Activated CD4-positive, alpha-beta T cell treated with anti-CD3 and anti-CD28 coated beads, Interleukin-2, amount 50 U/mL, for 4 hours (primary cell): ENCODE data around the gene NDUFC1.
"Not testable (repeated sequence)": the region's sequence is repeated elsewhere in the genome, so short reads cannot be mapped to it uniquely, and the experiment has no call there.

Experiments
- DNase-seq, 2 experiments: peaks; one replicate each; pipeline ENCODE4 v3.0.0-alpha.2; 2020

Gene NDUFC1

DNA sequence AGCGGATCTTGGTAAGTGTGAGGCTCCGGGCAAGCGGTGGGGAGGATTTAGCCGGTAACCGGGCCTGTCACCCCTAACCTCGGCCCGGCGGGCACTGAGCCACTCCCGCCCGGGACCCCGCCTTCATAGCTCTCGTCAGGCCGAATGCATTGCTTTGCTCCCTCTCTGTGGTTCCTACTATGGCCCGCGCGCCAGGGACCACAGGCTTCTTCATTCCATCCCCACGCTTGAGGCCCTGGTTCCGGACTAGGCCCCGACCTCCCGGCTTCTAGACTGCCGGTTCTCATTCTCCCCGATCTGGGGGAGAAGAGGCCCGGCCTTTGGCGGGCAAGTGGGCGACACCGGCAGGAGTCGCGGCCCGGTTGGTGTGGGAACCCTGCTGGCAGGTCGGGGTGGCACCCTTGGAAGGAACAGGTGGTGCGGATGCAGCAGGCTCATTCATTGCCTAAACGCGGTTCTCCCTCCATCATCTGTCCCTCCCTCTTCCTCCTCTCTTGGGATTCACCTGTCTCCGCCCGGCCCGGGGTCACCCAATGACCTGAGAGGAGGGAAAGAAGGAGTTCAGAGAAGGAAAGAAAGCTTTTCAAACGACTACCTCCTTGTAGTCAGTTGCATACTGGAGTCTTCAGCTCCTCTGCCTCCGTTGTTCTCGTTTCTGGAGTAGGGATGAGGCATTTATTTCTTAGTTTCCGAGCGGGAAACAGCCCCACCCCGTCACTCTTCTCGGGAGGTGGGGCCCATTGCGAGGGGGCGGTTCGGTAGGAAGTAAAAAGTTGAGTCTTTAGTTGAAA is at the start of gene NDUFC1:
Gene NDUFC1, minus strand, starts transcription at position 657 of the 791 bp plus-strand sequence. CDS start 6,679 bp downstream, outside the sequence.
- peak; percentile 52 to 59 for DNase-seq

DNA sequence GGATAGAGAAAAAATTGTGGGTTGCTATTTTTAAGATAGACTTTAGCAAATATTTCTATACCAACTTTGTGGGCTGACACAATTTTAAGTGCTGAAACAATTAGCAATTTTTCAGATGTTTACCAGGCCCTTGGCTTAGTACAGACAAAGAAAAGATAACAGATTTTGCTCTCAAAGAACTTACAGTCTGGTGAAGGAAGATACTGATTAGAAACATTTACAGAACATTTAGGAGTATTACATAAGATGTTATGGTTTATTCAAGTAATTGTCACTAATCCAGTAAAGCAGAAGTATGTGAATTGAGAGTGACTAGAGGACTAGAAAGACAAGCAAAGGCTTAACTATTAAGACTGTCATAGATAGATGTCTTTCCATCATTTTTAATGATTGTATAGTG is 35.3 kb upstream of the NDUFC1 start:
- DNase-seq: no peak

DNA sequence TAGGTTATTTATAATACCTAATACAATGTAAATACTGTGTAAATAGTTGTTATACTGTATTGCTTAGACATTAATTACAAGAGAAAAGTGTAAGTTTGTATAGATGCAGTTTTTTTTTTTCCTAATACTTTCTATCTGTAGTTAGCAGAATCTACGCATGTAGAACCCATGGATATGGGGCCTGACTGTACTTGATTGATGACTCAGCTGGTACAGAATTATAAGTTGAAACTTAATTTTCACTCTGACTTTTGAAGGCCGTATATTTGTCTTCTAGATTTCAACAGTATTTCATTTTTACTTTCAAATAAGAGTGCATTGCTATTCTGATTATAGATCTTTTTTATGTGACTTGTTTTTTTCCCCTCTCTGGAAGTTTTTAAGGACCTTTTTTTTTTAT is 30.8 kb upstream of the NDUFC1 start:
- no peak for DNase-seq

DNA sequence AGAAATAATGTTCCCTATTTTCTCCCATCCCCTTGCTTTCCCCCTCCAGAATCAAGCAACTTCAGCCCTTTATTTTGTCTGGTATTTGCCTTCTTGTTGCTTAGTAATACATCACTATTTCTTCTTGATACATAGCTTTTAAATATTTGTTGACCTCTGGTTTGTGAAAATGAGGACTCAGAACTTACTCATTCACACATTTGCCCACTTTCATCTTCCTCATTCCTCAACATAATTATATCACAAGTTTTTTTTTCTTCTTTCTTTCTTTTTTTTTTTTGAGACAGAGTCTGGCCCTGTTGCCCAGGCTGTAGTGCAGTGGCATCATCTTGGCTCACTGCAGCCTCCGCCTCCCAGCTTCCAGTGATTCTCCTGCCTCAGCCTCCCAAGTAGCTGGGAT is 28.9 kb upstream of the NDUFC1 start:
- DNase-seq: no peak

DNA sequence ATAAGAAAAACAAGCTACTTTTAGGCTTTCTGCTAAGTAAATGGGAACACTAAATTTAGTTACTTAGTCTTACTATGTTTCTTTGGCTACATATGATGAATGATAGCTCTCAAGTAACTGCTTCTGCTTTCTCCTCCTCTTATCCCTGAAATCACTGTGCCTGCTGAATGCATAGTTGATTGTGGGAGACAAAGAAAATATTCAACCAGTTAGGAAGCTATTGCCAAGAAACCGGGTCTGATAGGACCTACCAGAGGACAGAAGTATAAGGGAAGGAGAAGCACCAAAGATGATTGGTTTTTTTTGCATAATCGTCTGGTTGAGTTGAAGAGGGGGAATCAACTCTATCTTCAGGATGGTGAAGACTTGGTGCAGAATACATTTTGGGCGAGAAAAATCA is 28.0 kb upstream of the NDUFC1 start:
- no peak for DNase-seq

DNA sequence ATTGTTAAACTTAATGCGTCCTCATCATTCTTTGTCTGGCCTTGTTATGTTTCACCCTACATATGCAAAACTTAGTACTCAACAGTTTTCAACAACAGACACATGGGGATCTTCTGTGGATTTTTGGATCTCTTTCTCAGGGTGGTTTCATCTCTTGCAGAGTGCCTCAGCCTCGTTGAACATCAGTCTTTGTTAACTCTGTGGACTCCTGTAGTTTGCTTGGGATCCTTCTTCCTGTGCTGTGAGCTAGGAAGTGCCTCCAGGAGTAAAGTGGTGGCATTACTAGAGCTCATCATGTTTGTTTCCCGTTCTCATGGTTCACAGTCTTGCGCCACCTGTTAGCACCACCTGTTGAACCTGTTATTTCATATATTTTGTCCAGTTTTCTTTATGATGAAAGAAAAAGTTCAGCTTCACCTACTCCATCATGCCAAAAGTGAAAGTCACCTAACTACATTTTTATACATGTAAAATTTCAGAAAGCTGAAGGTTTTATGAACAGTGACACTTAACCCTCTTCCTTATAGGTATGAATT is 27.5 kb upstream of the NDUFC1 start:
- no peak for DNase-seq

DNA sequence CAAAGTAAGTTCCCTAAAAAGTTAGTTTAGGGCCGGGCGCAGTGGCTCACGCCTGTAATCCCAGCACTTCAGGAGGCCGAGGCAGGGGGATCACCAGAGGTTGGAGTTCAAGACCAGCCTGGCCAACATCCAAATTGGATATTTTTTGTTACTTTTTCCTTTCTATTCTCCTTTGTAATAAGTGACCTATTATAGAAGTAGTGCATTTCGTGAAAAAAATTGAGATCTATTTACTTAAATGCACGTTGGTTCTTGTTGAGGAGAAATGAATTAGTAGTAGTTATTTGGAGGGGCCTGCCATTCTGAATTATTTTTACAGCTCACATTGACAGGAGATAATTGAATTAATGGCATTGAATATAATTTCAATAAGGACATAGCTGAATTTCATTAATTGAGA is 22.3 kb upstream of the NDUFC1 start:
- no peak for DNase-seq

DNA sequence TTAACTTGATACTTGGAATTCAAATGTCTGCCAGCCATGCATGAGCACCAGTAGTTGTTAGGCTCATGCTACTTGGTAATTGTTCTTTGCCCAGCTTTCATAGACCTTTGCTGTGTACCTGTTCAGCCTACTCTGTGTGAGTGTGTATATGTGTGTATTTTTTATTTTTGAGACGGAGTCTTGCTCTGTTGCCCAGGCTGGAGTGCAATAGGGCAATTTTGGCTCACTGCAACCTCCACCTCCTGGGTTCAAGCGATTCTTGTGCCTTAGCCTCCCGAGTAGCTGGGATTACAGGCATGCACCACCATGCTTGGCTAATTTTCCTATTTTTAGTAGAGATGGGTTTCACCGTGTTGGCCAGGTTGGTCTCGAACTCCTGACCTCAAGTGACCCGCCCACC is 20.3 kb upstream of the NDUFC1 start:
- DNase-seq: not testable (repeated sequence)

DNA sequence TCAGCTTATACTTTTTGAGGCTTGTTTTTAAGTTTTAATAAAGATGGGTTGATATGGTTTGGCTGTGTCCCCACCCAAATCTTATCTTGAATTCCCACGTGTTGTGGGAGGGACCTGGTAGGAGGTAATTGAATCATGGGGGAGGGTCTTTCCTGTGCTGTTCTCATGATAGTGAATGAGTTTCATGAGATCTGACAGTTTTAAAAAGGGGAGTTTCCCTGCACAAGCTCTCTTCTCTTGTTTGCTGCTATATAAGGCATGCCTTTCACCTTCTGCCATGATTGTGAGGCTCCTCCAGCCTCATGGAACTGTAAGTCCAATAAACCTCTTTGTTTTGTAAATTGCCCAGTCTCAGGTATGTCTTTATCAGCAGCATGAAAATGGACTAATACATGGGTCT is 19.8 kb upstream of the NDUFC1 start:
- DNase-seq: not testable (repeated sequence)

DNA sequence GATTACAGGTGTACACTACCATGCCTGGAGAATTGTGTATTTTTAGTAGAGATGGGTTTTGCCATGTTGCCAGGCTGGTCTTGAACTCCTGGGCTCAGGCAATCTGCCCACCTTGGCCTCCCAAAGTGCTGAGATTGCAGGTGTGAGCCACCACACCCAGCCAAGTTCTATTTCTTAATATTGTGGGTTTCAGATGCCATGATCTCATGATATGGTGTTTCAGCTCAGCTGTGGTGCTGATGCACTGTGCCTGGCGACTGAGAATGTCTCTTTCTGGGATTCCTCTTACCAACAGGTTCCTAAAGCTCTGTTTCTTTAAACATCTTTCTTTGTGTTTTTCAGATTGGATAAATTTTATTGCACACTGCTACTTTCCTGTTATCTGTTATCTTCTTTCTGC is 17.3 kb upstream of the NDUFC1 start:
- DNase-seq: no peak

DNA sequence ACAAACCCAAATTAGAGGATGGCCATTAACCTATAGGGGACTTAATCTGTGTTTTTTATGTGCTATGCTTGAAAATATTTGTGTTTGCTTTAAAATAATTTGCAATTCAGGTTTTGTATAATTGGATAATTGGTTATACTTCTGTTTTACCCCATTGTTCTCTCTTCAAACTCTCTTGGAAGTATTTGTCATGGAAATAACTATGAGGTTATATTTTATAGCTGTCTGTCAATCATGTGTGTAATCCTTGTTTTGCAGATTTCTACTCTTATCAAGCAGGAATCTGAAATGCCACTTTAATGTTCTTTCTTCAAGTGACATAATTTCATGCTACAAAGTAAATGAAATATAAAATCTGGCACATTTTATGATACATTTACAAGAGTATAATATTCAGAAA is 15.4 kb upstream of the NDUFC1 start:
- DNase-seq: no peak

DNA sequence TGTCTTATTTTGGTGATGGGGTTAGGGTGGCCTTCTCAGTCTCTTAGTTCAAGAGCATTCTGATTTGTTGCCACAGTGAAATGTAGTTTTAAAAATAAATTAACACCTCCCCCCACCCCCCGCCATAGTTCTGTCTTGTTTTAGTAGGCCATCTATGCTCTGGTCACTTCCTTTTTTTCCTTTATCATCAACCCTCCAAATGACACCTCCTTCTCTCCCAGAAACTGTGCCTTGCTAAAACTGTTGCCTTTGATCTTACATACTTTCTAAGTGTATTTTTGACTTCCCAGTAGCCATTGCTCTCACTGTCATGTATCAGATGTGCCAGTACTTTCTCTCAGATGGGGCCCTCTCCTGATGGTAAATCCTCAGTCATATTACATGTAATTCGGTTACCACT is 14.5 kb upstream of the NDUFC1 start:
- no peak for DNase-seq

DNA sequence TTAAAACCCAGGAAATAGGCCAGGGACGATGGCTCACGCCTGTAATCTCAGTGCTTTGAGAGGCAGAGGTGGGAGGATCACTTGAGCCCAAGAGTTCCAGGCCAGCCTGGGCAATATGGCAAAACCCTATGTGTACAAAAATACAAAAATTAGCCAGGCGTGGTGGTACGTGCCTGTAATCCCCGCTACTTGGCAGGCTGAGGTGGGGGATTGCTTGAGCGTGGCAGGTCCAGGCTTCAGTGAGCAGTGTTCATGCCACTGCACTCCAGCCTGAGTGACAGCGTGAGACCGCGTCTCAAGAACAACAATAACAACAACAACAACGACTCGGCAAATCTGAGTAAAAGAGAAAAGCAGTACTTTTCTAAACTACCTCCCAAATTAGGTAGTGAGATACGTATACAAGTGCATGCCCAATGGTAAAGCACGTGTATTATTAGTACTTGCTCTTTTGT is 13.0 kb upstream of the NDUFC1 start:
- DNase-seq: no peak

DNA sequence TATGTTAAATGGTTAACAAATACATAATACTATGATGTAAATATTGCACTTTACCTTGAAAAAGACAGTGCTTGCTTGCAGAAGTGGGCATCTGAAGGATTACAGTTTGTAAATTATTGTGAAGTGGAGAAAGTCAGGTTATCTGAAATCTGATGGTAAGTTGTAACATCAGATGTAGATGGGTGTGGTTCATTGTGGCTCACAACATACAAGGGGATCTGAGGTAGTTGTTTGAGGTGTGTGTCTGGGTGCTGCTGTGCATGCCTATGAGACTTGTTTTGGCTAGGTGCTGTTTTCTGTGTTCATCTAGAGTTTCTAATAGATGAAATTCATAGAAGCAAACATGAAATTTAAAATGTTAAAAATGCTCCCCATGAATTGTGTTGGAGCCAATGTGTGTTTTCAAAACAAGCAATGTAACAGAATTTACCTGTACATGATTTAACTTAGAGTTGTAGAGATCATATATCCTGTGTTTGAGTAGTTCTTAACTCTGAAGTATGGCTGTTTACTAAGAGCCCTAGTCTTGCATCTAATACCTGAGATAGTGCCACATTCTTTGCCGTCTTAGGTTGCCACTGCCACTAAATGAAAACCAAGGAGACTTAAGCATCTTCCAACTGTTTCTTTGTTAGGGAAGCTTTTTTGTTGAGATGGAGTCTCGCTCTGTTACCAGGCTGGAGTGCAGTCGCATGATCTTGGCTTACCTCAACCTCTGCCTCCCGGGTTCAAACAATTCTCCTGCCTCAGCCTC is 11.9 kb upstream of the NDUFC1 start:
- DNase-seq: no peak

DNA sequence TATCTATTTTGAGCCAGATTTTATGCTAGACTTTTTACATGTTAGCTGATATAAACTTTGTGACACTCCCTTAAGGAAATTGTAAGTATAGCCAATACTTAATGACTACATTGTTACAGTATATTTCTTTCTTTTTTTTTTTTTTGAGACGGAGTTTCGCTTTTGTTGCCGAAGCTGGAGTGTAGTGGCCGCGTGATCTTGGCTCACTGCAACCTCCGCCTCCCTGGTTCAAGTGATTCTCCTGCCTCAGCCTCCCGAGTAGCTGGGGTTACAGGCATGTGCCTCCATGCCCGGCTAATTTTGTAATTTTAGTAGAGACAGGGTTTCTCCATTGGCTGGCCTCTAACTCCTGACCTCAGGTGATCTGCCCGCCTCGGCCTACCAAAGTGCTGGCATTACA is 11.1 kb upstream of the NDUFC1 start:
- not testable (repeated sequence) for DNase-seq

DNA sequence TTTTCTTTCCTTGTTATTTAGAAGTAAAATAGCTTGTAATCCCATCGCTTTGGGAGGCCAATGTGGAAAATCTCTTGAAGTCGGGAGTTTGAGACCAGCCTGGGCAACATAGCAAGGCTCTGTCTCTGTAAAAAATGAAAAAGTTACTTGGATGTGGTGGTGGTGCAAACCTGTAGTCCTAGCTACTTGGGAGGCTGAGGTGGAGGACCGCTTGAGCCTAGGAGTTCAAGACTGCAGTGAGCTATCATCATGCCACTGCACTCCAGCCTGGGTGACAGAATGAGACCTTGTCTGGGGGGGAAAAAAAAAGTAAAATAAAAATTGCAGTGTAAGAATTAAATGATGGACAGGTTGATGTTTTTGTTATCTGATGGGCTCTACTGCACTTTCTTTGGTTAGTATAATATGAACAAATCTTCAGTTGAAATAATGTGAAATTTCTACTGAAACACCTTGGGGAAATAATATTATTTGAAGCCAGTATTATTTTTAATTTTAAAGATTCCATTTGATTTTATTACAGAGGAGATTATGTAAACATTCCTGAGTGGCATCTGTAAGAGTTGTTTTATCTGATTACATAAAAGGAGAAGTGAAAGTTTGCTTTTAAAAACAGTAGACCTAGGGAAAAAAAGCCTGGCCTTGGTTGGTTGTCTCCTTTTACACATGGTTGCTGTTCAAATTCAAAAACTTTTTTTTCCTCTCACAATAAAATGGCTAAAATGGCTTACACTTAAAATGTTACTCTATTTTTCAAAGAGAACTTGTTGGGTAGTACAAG is 10.5 kb upstream of the NDUFC1 start:
- DNase-seq: no peak

DNA sequence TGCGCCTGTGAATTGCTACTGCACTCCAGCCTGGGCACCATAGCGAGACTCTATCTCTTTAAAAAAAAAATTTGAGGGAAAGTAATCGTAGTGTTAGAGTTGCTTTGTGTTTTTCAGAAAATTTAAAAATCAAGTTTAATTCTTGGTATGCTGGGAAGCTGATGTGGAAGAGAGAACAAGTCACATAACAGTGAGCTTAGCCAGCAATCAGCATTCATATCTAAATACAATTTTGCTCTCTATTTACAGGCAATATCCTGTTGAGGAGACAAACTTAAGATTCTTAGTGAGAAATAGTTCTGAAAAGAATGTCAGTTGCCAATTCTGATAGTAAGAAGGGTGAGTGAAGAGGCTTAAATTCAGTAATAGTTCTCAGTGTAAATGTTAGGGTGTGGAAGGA is 9.6 kb upstream of the NDUFC1 start:
- no peak for DNase-seq

DNA sequence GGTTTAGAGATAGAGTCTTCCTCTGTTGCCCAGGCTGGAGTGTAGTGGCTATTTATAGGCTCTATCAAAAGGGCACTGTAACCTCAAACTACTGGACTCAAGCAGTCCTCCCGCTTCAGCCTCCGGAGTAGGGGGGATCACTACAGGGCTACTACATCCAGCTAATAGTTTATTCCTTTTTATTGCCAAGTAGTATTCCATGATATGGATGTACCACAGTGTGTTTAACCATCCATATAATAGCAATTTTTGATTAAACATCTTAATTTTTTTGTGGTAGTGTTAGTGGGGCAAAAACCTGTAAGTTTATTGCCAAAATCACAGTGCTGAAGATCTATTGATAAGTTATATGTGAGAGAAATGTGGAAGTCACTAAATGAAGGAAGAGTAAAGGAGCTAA is 2.6 kb upstream of the NDUFC1 start:
- no peak for DNase-seq

DNA sequence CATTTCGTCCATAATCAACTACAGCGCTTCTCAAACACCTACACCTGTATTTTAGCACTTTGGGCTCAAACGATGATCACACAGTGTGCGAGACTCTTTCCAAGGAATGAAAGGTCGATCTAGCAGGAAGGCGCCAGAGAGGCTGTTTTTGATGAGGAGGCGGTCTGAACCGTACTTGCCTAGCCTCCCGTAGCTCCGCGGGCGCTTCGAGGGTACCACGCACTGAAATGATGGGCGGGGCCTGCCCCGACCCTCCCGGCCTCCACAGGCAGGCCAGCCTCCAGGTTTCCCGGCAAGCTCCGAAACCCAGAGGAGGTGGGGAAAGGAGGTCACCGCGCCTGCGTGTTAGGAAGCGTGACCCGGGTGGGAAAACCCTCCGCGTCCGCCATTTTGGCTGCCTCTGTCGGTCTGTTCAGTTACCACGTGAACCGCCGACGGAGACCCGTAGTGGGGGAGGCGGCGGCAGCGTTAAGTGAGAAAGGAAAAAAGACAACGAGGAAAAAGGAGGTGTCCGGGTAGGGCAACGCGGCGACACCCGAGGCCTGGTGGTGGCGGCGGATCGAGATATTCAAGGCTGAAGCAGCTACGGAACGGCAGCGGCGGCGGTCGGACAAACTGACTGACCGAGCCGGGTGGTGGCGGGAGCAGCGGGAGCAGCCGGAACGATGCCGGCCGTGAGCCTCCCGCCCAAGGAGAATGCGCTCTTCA is 1.0 kb downstream of the NDUFC1 start, which contains the start of gene NAA15:
Gene NAA15, plus strand, starts transcription at position 393 of the 708 bp plus-strand sequence. Its CDS starts 273 bp downstream, at position 666.
- DNase-seq: peak; percentile 97

DNA sequence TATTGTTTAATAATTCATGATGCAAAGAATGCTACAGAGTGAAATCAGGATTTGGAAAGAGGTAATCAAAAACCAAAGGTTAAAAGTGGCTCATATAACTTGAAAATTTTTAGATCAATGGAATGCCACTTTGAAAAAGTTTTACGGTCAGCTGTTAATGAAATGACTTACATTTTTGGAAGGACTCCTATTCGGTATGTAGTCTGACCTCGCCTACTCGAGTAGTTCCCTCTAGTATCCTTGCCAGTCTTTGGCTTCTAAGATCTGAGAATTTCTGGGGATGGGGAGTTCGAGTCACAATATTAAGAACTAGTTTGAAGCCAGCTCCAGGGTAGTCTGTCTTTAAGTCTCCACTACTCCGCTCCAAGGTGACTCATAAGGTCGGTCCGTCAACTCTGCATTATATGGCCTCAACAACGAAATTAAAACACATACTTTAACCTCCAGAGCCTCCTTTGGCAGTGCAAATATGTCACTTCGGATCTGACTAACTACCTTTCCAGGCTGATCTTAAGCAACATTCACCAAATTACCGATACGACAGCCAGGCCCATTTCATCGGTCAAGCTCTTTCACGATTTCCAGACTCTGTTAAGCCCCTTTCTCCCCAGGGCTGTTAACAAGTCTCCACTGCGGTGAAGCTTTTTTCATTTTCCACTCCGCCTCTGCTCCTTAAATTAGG is 1.7 kb downstream of the NDUFC1 start:
- peak in 1 of 2 experiments; percentile 6 for DNase-seq

DNA sequence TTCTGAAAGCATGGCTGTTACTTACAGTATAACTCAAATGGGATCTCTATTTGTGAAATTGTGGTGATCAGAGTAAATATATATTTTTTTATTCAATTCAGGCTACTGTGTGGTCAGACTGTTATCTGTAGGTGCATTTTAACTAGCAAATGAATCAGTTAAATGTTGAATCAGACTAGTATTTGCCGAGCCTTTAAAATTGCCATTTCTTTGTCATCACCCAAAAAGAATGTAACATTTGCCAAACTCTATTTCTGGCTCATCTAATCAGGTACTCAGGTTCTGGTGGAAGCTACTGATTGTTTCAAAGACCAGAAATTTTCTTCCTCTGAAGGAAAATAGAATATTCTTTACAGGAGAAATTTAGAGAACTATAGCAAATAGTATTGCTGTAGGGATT is 2.7 kb downstream of the NDUFC1 start:
- no peak for DNase-seq

DNA sequence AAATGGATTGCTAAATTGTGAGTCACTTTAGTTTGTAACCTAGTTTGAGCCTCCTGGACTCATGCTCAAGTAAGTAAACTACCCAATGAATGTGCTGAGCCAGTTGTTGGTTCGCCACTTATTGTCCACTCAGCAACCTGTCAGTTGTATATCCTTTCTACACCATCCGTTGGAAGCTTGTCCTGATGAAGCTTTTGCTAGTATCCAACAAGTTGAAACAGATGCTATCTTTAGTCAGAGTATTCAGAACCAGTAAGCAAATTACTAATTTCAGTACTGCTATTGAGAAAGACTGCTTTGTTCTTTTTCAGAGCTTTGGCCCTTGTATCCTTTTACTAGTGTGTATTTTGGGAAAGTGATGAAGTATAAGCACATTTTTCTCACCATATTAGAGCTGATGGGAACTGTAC is 5.3 kb downstream of the NDUFC1 start:
- no peak for DNase-seq
